C4-2B (cell line): Measurements from ENCODE around the gene MATCAP1.

Source experiments
- CTCF ChIP-seq: fragments of 450-650 bp; conservative IDR thresholded peaks from 2 replicates; pipeline ENCODE4 v1.5.1; 2017; ENCODE audit warnings: mild to moderate bottlenecking
- ZFX ChIP-seq: fragments of 450-650 bp; IDR thresholded peaks from 2 replicates; pipeline ENCODE4 v1.6.1; 2017

GRCh38 chr16:67163999-67164558 lies 19.7 kb downstream of the MATCAP1 start:
- no peak for TF ChIP-seq CTCF
- no peak for TF ChIP-seq ZFX
